ENCODE data around the gene PEX11G. TPM values are rescaled to one million over a fixed set of nuclear protein-coding genes. Genes with fewer than 3 reads are reported as not detected.
A peak's percentile ranks its signal among the peaks of the same experiment; 100 is the strongest.

Gene PEX11G
- total and polyA plus RNA-seq, 9 of the 15 experiments (the other 6 are each of a cell fraction or from before 2014, with no cell fraction given) = 0.07 to 3.2 (median 0.70) TPM; not detected in 1

- CTCF ChIA-PET (ENCODE audit: low intra/inter-chr PET ratio) = no interaction called here
- peaks cover 2% of the 10 kb centered on the region; the same call in 1 of the 3 replicates for H3K36me3 ChIP-seq (ENCODE audit: control insufficient read depth, insufficient read depth, low read length)
- no peak for TF ChIP-seq PHF20 (IDR thresholded peaks at IDR 0.05; ENCODE audit: partially characterized antibody)
- TF ChIP-seq POLR2G (IDR thresholded peaks at IDR 0.05; ENCODE audit: low read depth, low read length) = 0 out of 2 replicates have a peak, but pooled peaks have one; percentile 28
- no peak for TF ChIP-seq ZNF695 (CRISPR knock-in tag; IDR thresholded peaks at IDR 0.05)
- TF ChIP-seq POU5F1 (IDR thresholded peaks at IDR 0.05; ENCODE audit: borderline replicate concordance, low read depth, low read length, partially characterized antibody) = no peak
- TF ChIP-seq ID3 (CRISPR knock-in tag; IDR thresholded peaks at IDR 0.05) = no peak
- no peak for TF ChIP-seq ID3 (tag; IDR thresholded peaks at IDR 0.05)
These were observed 19.1 kb downstream of the PEX11G start for GRCh38 chr19:7469669-7470285.

More at GRCh38 chr19:7469669-7470285, 19.1 kb downstream of the PEX11G start:
- H2AFZ ChIP-seq (ENCODE audit: low read depth, low read length) = no peak overlapping the region
- in situ Hi-C loops (cut with MboI) (no loop called here), intact Hi-C loops (cut with micrococcal nuclease) (no loop called here)
- ATAC-seq (no peak), DNase-seq (ENCODE audit: extremely low read depth in 1 of 4, low spot score in 3 of 4) (no peak), FAIRE-seq (no peak)
- H3K9ac ChIP-seq (ENCODE audit: insufficient read depth in 1 of 2, low read depth in 2 of 2, low read length in 2 of 2) = no peak overlapping the region
- H3K4me3 ChIP-seq = no peak overlapping the region
- H3K9me1 ChIP-seq (ENCODE audit: control insufficient read depth, insufficient read depth, low read length) = peaks cover 3% of the 10 kb centered on the region
- no peaks in the 10 kb centered on the region for H3K9me3 ChIP-seq (replicated peaks; ENCODE audit: control insufficient read depth, insufficient read depth, low read depth, low read length)
- H3K79me2 ChIP-seq (ENCODE audit: control insufficient read depth, insufficient read depth, low read length) = no peaks in the 10 kb centered on the region
- POLR2A ChIA-PET = interaction anchor here (0.5 kb wide), 1 partner anchor 65 kb away, joined by 3 read pairs; the partner anchor contains the start of gene PNPLA6
- WGBS (ENCODE audit: insufficient coverage, low coverage, missing lambda C conversion rate) = 81% methylated on average over 22 of the region's 31 CpGs
- no peaks in the 10 kb centered on the region for H4K20me1 ChIP-seq (replicated peaks; ENCODE audit: control insufficient read depth, insufficient read depth, low read length)
- peaks cover 0 to 5% of the 10 kb centered on the region in 2 experiments; a peak in 1 of 5 replicates for H3K4me1 ChIP-seq (replicated peaks in 1 of 2; ENCODE audit: control insufficient read depth in 2 of 2, insufficient read depth in 2 of 2, low read length in 2 of 2)
- BruUV-seq (replicated peaks) = no TSS peak
- no peak overlapping the region for H3K4me2 ChIP-seq (ENCODE audit: insufficient read depth, low read length)
- no peak overlapping the region for H3K27ac ChIP-seq (ENCODE audit: extremely low read depth, low read depth, low read length)
- H3K27me3 ChIP-seq (ENCODE audit: control insufficient read depth in 2 of 2, insufficient read depth in 2 of 2, low read length in 2 of 2) = no peaks in the 10 kb centered on the region

All from K562 (cell line).